ENCODE data around the gene BCDIN3D.

The BCDIN3D gene

DNA sequence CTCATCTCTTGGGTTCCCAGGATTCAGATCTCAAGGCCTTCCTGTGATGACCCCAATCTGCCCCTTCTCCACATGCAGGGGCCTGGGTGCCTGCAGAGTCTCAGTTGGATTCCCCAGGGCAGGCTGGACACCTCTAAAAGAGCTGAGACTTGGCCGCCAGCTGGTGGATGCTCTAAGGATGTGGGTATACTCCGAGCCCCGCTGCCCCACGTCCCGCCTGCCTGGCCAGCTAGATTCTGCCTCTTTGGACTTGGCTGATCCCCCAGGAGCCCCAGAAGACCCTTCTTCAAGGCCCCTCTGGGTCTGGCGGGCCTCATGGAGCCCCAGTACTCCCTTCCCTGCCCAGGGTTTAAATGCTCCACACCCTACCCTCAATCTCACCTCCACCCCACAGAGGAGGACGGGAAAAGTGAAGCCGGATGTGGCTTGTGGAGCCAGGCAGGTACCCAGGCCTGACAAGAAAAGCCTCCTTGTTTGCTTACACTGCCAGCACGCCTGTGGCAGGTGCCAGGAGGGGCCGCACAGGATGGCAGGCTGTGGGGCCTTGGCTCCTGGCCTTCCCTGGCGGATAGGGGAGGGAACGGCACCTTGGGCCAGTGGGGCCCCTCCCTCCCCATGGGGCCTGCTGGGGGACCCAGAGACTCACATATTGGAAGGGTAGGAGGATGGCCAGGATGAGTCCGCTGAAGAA lies 45.7 kb upstream of the BCDIN3D start:
- H3K27ac ChIP-seq: peak overlapping the region; percentile 87

DNA sequence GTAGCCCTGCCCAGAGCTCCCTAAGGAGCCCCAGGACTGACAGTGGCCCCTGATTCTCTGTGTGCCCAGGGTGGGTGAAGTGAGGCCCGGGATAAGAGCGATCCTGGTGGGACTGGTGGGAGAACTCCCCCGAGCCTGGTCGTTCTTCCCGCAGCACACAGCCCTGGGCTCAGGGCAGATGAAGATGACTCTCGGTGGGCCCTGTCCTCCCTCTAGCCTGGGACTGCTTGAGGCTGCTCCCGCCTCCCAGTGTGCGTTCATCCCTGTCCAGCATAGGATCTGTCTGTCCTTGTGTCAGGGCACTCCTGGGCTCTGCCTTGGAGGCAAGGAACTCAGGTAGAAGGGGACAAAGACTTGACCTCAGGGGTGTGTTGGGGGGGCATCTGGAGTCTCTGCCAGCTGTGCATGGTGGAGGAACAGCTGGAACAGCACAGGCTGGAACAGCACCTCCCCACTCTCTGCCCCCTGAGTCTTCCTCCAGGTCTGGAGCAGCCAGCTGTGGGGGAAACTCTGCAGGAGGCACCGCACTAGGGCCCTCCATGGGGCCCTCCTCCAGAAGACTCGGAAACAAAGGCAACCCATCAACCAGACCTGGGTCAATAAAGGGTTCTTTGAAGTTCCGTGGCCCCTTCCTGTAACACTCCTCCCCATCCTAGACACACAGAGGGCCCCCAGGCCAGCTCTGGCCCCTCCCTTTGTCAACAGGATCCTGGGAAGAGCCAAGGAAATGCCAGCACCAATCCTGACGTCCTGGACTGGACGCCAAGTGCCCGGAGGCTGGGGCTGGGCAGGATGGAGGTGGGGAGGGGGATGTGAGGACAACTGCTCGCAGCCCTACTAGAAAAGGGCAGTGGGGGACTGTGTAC lies 44.9 kb upstream of the BCDIN3D start:
- TF ChIP-seq, protein P1, sequence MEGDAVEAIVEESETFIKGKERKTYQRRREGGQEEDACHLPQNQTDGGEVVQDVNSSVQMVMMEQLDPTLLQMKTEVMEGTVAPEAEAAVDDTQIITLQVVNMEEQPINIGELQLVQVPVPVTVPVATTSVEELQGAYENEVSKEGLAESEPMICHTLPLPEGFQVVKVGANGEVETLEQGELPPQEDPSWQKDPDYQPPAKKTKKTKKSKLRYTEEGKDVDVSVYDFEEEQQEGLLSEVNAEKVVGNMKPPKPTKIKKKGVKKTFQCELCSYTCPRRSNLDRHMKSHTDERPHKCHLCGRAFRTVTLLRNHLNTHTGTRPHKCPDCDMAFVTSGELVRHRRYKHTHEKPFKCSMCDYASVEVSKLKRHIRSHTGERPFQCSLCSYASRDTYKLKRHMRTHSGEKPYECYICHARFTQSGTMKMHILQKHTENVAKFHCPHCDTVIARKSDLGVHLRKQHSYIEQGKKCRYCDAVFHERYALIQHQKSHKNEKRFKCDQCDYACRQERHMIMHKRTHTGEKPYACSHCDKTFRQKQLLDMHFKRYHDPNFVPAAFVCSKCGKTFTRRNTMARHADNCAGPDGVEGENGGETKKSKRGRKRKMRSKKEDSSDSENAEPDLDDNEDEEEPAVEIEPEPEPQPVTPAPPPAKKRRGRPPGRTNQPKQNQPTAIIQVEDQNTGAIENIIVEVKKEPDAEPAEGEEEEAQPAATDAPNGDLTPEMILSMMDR (IDR thresholded peaks at IDR 0.05): no peak
- H3K27ac ChIP-seq: peak overlapping the region; percentile 87

More for the DNA sequence above, 45.7 kb upstream of the BCDIN3D start:
- TF ChIP-seq ZFX (IDR thresholded peaks at IDR 0.05; ENCODE audit: borderline replicate concordance): no peak
- TF ChIP-seq, protein P1 (IDR thresholded peaks at IDR 0.05): 0 out of 2 replicates have a peak, but pooled peaks have one; percentile 9

- peak overlapping the region; percentile 87 for H3K27ac ChIP-seq
- TF ChIP-seq ZFX (IDR thresholded peaks at IDR 0.05; ENCODE audit: borderline replicate concordance): no peak
- TF ChIP-seq, protein P1 (IDR thresholded peaks at IDR 0.05): no peak
Measured at GRCh38 chr12:49887091-49887490, 44.2 kb upstream of the BCDIN3D start.

DNA sequence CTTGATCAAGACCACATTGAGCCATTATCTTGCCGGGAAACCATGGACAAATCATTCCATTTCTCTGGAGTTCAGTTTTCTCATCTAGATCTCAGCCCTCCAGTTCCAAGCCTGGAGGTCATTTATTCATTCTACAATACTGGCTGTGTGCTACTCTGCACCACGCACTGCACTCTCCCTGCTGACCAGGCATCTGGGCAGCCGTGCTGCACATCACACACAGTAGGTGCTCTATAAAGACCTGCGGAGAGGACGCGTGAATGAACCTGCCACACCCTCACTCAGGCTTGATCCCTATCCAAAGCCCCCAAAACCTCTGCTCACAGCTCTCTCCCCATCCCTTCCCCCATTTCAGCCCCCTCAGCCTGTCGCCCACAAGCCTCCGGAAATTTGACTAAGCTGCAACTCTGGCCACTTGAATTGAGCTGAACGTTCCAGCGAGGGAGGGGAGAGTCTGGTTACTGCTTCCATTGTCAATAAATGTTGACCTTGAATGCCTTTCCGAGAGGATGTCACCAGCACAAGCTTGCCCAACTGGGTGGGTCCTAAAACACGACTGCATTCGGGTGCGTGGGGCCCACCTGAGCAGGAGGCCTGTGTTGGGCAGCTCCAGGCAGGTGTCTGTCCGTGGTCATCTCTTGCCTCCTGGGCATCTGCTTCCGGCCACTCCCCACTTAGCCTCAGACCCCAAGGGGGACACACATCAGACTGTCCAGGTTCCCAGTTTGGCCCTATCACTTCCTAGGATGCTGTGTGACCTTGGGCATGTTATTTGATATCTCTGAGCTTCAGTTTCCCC lies 43.0 kb upstream of the BCDIN3D start:
- TF ChIP-seq, protein P1 (IDR thresholded peaks at IDR 0.05): no peak
- H3K27ac ChIP-seq: peak overlapping the region; percentile 26; the same call in 1 of the 2 replicates

DNA sequence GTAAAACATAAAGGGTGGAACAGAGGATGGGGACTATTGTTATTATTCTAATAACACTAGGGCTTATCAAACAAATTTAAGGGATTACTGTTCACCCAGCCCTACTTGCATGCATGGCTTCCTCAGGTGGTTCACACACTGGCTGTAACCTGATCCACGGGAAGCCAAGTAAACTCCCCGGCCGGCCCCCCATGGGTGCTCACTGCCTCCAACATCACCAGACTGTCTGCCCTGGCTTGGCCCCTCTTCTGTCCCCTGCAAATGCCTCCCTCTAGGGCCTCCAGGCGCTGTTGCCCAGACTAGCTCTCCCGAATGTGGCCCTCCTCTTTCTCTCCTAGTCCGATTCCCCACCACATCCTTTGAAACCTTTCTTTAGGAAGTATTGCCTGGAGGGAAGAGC lies 42.2 kb upstream of the BCDIN3D start:
- no peak for TF ChIP-seq ZFX (IDR thresholded peaks at IDR 0.05; ENCODE audit: borderline replicate concordance)
- TF ChIP-seq, protein P1 (IDR thresholded peaks at IDR 0.05): no peak
- H3K27ac ChIP-seq: peak overlapping the region; percentile 26; the same call in 1 of the 2 replicates

- no peak for TF ChIP-seq ZFX (IDR thresholded peaks at IDR 0.05; ENCODE audit: borderline replicate concordance)
- TF ChIP-seq, protein P1 (IDR thresholded peaks at IDR 0.05): no peak
- H3K27ac ChIP-seq: no peak overlapping the region
Measured at GRCh38 chr12:49882851-49883464, 40.1 kb upstream of the BCDIN3D start.
